Osteocyte (in vitro differentiated cells): Measurements from ENCODE around the gene KRT1. TPM values are rescaled to one million over a fixed set of nuclear protein-coding genes. Genes with fewer than 3 reads are reported as not detected.

Experiments used
- DNase-seq: peaks from one replicate; pipeline ENCODE4 v3.0.0; 2021; ENCODE audit warnings: mixed read lengths; ENCODE audit not compliant: unreplicated experiment; ENCODE audit errors: extremely low spot score
- H3K27ac Mint-ChIP-seq: one replicate; pipeline ENCODE4 v1.8.0; 2021; ENCODE audit warnings: mild to moderate bottlenecking, mixed read lengths; ENCODE audit not compliant: unreplicated experiment
- H3K27me3 Mint-ChIP-seq: one replicate; pipeline ENCODE4 v1.8.0; 2021; ENCODE audit warnings: mixed read lengths; ENCODE audit not compliant: unreplicated experiment
- H3K36me3 Mint-ChIP-seq: one replicate; pipeline ENCODE4 v1.8.0; 2021; ENCODE audit warnings: mixed read lengths; ENCODE audit not compliant: unreplicated experiment
- H3K4me1 Mint-ChIP-seq: one replicate; pipeline ENCODE4 v1.8.0; 2021; ENCODE audit warnings: mixed read lengths; ENCODE audit not compliant: unreplicated experiment
- H3K4me3 Mint-ChIP-seq: one replicate; pipeline ENCODE4 v1.8.0; 2021; ENCODE audit warnings: mild to moderate bottlenecking, moderate library complexity, mixed read lengths; ENCODE audit not compliant: unreplicated experiment
- H3K9me3 Mint-ChIP-seq: one replicate; pipeline ENCODE4 v1.8.0; 2021; ENCODE audit warnings: mixed read lengths; ENCODE audit not compliant: unreplicated experiment
- CTCF ChIP-seq: fragments of 200-600 bp; sonication (generic); IDR thresholded peaks from 2 replicates; pipeline ENCODE4 v1.5.0; 2021; ENCODE audit warnings: antibody characterized with exemption, mild to moderate bottlenecking, moderate library complexity
- total RNA-seq: library from RNA; stranded (reverse); gene quantifications from 2 replicates; pipeline ENCODE4 v1.2.1, GENCODE V29; 2021

KRT1 gene
- total RNA-seq, 1 donor from 2014 or later, result not detected

DNA sequence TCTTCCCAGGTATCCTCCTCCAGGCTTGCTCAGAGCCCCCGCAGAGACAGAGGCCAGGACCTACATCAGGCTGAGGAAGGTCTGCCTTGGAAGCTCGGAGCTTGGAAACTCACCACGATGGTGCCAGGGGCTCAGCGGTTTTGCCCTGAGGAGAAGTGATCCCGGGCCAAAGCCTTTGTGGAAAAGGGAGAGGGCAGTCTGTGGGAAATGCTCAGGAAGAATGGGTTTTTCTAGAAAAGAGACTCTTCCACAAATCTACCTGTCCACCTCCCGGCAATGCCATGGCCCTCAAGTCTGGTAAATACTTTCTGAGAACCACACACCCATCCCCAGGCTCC lies 36.2 kb downstream of the KRT1 start:
- DNase-seq, result peak; percentile 77
- Mint-ChIP-seq H3K9me3 (no peaks in the 10 kb centered on the region), H3K27me3 (peaks cover 55% of the 10 kb centered on the region), H3K27ac (no peak overlapping the region), H3K4me1 (no peaks in the 10 kb centered on the region), H3K36me3 (no peaks in the 10 kb centered on the region), H3K4me3 (no peak overlapping the region)
- TF ChIP-seq CTCF, result no peak

- H3K27me3 Mint-ChIP-seq, result peaks cover 60% of the 10 kb centered on the region
- no peak for TF ChIP-seq CTCF
- H3K4me1 Mint-ChIP-seq, result no peaks in the 10 kb centered on the region
- H3K9me3 Mint-ChIP-seq, result no peaks in the 10 kb centered on the region
- no peaks in the 10 kb centered on the region for H3K36me3 Mint-ChIP-seq
- peak; percentile 73 for DNase-seq
- no peak overlapping the region for H3K4me3 Mint-ChIP-seq
- no peak overlapping the region for H3K27ac Mint-ChIP-seq
These were observed 36.8 kb downstream of the KRT1 start for GRCh38 chr12:52643233-52644077.

GRCh38 chr12:52641468-52641867 lies 38.7 kb downstream of the KRT1 start:
- H3K27ac Mint-ChIP-seq, result no peak overlapping the region
- TF ChIP-seq CTCF, result no peak
- H3K27me3 Mint-ChIP-seq, result peaks cover 69% of the 10 kb centered on the region

DNA sequence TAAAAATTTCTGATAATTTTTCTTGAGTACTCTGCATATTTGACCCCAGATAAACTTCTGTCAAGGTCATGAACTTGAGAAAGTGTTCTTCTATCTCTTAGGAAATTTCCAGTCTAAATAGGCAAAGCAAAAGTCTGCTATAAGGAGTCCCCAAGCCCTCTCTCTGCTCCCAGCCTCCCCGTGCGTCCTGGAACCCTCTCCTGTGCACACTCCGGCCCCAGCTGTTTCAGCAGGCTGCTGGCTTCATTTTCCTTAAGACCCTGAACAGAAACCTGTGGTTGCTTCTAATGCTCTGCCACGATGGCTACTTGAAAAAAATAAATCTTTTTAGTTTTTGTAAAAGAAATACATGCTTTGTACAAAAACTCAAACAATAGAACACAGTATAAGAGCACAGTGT lies 42.9 kb downstream of the KRT1 start:
- H3K27ac Mint-ChIP-seq, result no peak overlapping the region
- H3K9me3 Mint-ChIP-seq, result no peaks in the 10 kb centered on the region
- peak; percentile 51 for DNase-seq
- no peaks in the 10 kb centered on the region for H3K36me3 Mint-ChIP-seq
- H3K4me3 Mint-ChIP-seq, result no peak overlapping the region
- no peaks in the 10 kb centered on the region for H3K4me1 Mint-ChIP-seq
- TF ChIP-seq CTCF, result no peak
- H3K27me3 Mint-ChIP-seq, result peaks cover 59% of the 10 kb centered on the region

More at GRCh38 chr12:52641468-52641867, 38.7 kb downstream of the KRT1 start:
- Mint-ChIP-seq H3K9me3 (no peaks in the 10 kb centered on the region), H3K4me1 (no peaks in the 10 kb centered on the region), H3K36me3 (no peaks in the 10 kb centered on the region), H3K4me3 (no peak overlapping the region)
- peak; percentile 34 for DNase-seq

DNA sequence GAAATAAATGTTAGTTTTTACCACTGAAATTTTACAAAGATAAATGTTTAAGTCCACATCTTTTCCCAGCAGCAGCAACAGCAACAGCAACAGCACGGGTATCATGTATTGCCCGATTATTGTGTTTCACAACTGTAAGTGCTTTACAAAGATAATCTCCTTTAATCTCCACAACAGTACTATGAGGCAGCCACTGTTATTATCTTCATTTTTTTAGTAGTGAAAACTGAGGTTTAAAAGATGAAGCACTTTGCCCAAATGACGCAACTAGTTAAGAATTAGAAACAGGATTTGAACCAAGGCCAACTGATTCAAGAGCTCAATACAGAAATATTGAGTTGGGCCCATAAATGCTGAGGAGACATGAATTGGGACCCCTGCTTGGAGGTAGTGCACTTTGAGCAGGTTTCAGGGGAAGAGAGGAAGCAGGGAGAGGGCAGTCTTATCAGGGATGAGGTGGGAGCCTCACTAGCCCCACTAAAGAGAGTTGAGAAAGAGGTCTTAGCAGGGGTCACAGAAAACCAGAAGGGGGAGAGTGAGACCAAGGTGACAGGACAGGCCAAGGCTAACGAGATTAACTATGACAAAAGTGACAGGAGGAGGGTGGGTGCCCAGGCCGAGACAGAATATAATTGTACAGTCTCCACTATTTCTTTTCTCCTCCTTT lies 43.5 kb downstream of the KRT1 start:
- H3K27me3 Mint-ChIP-seq, result peaks cover 61% of the 10 kb centered on the region
- no peak overlapping the region for H3K4me3 Mint-ChIP-seq
- peak; percentile 49 for DNase-seq
- no peaks in the 10 kb centered on the region for H3K9me3 Mint-ChIP-seq
- H3K36me3 Mint-ChIP-seq, result no peaks in the 10 kb centered on the region
- no peak overlapping the region for H3K27ac Mint-ChIP-seq
- TF ChIP-seq CTCF, result no peak
- H3K4me1 Mint-ChIP-seq, result no peaks in the 10 kb centered on the region
